NCI-H2227 (cell line): Measurements from ENCODE around the gene FDCSP.
"Not testable (repeated sequence)": the region's sequence is repeated elsewhere in the genome, so short reads cannot be mapped to it uniquely, and the experiment has no call there.

ENCODE experiments used
- DNase-seq: peaks from one replicate; lab custom pipeline; 2025; ENCODE audit not compliant: unreplicated experiment; lab: John Stamatoyannopoulos, UW

FDCSP gene

DNA sequence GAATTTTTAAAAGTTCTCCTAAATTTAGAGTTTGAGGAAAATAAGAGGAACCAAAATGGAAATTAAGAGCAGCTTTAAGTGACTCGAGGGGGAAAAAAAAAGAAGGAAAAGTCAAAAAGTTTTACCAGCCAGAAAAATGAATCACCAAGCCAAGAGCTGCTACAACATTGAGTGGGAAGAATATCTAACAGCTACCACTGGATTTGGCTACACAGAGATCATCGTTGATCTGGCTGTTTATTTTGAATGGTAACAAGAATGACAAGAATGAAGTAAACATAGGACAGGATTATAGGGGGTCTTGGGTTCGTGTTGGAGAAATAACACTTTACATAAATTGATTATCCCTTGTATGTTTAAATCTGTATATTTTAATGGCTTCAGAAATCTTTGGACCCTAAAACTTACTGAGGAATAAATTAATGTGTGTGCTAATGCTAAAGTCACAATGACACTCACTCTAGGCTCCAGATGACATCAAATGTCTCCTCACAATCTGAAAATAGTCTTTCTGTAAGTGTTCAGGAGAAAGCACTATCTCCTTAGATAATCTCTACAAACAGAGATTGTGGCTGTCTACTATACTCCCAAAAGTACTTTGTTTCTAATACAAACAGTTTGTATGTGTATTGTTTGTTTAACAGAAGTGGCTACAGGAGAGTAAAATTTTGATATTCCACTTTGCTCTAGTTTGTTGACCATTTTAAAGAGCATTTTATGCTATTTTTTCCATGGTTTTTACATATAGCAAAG lies 13.4 kb downstream of the FDCSP start:
- no peak for DNase-seq

- no peak for DNase-seq
Measured at GRCh38 chr4:70239884-70240591, 14.1 kb downstream of the FDCSP start.

DNA sequence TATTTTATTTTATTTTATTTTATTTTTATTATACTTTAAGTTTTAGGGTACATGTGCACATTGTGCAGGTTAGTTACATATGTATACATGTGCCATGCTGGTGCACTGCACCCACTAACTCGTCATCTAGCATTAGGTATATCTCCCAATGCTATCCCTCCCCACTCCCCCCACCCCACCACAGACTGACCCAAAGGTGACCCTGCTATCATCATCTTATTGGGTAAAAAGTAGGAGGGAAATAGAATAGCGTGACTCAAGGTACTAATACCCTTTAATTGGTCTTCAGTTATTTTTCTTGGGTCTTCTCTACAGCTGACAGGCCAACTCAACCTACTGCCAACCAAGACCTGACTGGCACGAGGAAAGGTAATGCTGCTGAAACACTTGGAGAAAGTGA lies 16.4 kb downstream of the FDCSP start, which contains the start of gene CSN3:
Gene CSN3, plus strand, starts transcription at position 301 of the 400 bp plus-strand sequence. CDS start 2,223 bp downstream, outside the sequence.
- not testable (repeated sequence) for DNase-seq

GRCh38 chr4:70243091-70243490 lies 17.2 kb downstream of the FDCSP start:
- no peak for DNase-seq

DNA sequence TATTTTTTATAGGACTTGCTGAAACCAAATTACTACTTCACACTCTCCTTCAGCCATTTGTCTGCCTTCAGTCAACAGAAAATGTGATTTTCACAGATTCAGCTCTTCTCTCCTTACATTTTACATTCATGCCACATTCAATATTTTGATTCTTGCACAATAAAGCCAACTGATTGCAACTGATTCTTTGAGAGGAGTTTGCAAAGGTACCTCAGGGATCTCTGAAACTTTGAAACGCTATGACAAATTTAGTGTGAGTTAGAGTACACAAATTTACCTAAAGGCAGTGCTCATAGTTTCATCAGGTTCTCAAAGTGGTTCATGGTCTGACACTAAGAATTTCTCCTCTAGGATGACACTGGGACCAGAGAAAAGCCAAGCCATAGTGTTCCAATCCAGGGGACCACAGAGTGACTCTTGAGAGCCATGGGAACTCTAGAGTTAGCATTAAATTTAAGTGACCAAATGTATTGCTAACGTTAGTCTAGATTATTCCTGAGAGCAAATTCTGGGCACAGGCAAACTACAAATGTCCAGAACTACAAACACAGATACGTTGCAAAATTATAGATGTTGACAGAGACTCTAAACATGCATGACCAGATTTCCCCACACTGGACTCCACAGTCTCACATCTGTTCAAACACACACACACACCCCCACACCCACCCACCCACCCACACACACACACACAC lies 25.5 kb downstream of the FDCSP start:
- DNase-seq: no peak

DNA sequence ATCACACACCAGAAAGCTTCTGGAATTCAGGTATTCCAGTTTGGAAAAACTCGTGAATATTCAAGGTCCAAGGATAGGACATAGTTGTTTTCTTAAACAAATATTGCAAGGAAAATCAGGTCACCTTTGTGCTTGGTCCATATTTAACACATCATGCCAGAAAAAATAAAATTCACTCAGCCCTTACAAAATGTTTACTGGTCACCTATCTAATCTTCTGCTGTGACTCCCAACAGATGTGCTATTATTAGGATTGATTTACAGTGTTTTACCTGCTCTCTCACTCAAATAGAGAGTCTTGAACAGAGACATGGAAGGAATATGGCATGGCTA lies 26.0 kb downstream of the FDCSP start:
- no peak for DNase-seq

GRCh38 chr4:70269674-70270073 lies 43.8 kb downstream of the FDCSP start:
- DNase-seq: no peak

DNA sequence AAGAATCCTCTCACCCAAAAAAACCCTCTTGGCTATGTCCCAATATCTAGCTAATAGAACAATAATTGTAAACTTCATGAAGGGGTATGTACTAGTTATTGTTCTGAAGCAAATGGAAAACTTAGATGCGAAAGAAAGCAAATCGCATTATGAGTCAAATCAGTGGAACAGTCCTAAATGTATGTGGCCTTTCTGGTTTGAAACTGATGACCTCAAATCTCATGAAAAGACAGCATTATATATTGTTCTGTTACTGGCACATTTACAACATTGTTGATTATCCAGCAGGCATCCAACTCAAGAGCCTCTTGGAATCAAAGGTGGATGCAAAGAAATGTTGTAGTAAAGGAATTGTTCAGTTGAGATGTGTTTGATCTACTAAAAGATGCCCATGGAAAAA lies 51.2 kb downstream of the FDCSP start:
- DNase-seq: no peak

DNA sequence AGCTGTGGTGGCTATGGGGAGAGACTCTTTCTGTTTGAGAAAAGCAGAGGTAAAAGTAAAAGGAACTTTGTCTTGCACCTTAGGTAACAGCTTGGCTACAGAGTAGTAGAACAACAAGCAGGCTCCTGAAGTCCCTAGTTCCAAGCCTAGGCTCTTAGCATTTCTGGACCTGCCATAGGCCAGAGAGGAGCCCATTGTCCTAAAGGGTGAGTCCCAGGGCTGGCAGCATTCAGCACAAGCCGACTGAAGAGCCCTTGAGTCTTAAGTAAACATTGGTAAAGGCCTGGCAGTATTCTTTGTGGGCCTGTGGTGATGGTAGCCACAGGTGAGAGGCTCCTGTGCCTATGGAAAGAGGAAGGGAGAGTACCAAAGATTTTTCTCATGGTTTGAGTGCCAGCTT lies 54.6 kb downstream of the FDCSP start:
- DNase-seq: no peak
